HL-60 (cell line): Measurements from ENCODE around the gene SRGAP3.

Experiments used
- CTCF ChIP-seq: IDR thresholded peaks from one replicate; pipeline ENCODE4 v1.5.1; 2011; ENCODE audit warnings: low read length, control low read depth, inconsistent platforms; ENCODE audit not compliant: insufficient read depth
- GABPA ChIP-seq: IDR thresholded peaks from 2 replicates; pipeline ENCODE4 v1.6.1; 2012; ENCODE audit warnings: low read depth
- POLR2AphosphoS5 ChIP-seq: IDR thresholded peaks from 2 replicates; pipeline ENCODE4 v1.6.1; 2012; ENCODE audit warnings: low read depth
- REST ChIP-seq: IDR thresholded peaks from 2 replicates; pipeline ENCODE4 v1.6.1; 2012; ENCODE audit warnings: low read depth; ENCODE audit not compliant: insufficient replicate concordance
- SPI1 ChIP-seq: IDR thresholded peaks from 2 replicates; pipeline ENCODE4 v1.6.1; 2012; ENCODE audit warnings: low read depth, mild to moderate bottlenecking, borderline replicate concordance

GRCh38 chr3:9007213-9007612, 242.2 kb downstream of the SRGAP3 start:
- TF ChIP-seq CTCF = no peak
- no peak for TF ChIP-seq POLR2AphosphoS5
- TF ChIP-seq GABPA = no peak
- TF ChIP-seq REST = no peak
- TF ChIP-seq SPI1 = no peak
